A673 (cell line): Measurements from ENCODE around the gene RANBP3L.

Source experiments
- CTCF ChIP-seq: fragments of 300-800, 200-600 bp; sonication (generic); conservative IDR thresholded peaks from 2 replicates; pipeline ENCODE4 v1.5.1; 2017; ENCODE audit warnings: low read depth, mild to moderate bottlenecking, antibody characterized with exemption, low read length, moderate library complexity, mixed read lengths
- EZH2 ChIP-seq: fragments of 200-600 bp; sonication (generic); IDR thresholded peaks from 2 replicates; pipeline ENCODE4 v1.6.1; 2017; ENCODE audit warnings: borderline replicate concordance, low read depth, mild to moderate bottlenecking, mixed read lengths, antibody characterized with exemption, low read length; ENCODE audit not compliant: poor library complexity, severe bottlenecking

GRCh38 chr5:36228505-36228904 lies 73.2 kb downstream of the RANBP3L start:
- TF ChIP-seq EZH2: no peak
- no peak for TF ChIP-seq CTCF
